ENCODE data around the gene WNT3.

GRCh38 chr17:46791531-46791930 lies 27.0 kb downstream of the WNT3 start:
- TF ChIP-seq EZH2phosphoT487 (IDR thresholded peaks at IDR 0.05; ENCODE audit: low read depth, severe bottlenecking, unreplicated experiment): no peak
- TF ChIP-seq, protein P1, sequence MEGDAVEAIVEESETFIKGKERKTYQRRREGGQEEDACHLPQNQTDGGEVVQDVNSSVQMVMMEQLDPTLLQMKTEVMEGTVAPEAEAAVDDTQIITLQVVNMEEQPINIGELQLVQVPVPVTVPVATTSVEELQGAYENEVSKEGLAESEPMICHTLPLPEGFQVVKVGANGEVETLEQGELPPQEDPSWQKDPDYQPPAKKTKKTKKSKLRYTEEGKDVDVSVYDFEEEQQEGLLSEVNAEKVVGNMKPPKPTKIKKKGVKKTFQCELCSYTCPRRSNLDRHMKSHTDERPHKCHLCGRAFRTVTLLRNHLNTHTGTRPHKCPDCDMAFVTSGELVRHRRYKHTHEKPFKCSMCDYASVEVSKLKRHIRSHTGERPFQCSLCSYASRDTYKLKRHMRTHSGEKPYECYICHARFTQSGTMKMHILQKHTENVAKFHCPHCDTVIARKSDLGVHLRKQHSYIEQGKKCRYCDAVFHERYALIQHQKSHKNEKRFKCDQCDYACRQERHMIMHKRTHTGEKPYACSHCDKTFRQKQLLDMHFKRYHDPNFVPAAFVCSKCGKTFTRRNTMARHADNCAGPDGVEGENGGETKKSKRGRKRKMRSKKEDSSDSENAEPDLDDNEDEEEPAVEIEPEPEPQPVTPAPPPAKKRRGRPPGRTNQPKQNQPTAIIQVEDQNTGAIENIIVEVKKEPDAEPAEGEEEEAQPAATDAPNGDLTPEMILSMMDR (IDR thresholded peaks at IDR 0.05; ENCODE audit: poor library complexity): no peak

Measured in hepatocyte (in vitro differentiated cells).